Measurements from ENCODE around the gene KCNQ1. TPM values are rescaled to one million over a fixed set of nuclear protein-coding genes. Genes with fewer than 3 reads are reported as not detected.

The KCNQ1 gene
- total and polyA plus RNA-seq, 12 donors = 11.0 to 447 (median 320) TPM

DNA sequence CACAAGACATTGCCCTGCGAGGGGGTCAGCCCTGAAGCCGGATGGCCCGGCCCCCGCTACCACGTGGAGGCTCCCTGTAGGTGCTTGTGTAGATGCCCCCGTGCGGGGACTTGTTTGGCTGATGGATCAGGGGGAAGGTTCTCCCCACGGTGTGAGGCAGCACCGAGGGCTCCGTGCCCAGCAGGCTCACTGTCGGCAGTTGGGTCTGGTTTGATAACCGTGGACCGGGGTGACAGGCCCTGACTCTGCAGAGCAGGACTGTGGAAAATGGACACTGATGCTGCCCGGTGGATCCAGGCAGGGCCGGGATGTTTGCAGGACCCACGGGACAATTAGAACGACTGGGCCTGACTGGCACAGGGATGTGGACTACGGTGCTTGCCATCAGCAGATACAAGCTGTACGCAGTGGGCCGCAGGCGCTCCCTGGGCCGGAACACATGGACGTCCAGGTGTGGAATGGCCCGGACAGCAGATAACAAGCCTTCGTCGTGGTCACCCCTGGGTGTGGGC lies 19.0 kb downstream of the KCNQ1 start:
- peaks cover 66 to 77% of the 10 kb centered on the region in 2 donors for H3K4me1 ChIP-seq (replicated peaks in 1 of 2)
- peak in 6 of 7 donors; percentile 69 to 76 (median 70) for DNase-seq
- no peaks in the 10 kb centered on the region for H3K27me3 ChIP-seq
- 42 to 72% (median 48%) methylated on average over 12 to 26 of the region's 26 CpGs for WGBS, 4 donors
- peak overlapping the region; percentile 83 to 99 (median 92) for H3K27ac ChIP-seq
- H3K4me3 ChIP-seq = peak overlapping the region in 1 of 4 donors; percentile 49
- no peaks in the 10 kb centered on the region for H3K9me3 ChIP-seq (replicated peaks in 1 of 3)
- no peak for TF ChIP-seq POLR2A (IDR thresholded peaks at IDR 0.05)
- TF ChIP-seq, protein P1, sequence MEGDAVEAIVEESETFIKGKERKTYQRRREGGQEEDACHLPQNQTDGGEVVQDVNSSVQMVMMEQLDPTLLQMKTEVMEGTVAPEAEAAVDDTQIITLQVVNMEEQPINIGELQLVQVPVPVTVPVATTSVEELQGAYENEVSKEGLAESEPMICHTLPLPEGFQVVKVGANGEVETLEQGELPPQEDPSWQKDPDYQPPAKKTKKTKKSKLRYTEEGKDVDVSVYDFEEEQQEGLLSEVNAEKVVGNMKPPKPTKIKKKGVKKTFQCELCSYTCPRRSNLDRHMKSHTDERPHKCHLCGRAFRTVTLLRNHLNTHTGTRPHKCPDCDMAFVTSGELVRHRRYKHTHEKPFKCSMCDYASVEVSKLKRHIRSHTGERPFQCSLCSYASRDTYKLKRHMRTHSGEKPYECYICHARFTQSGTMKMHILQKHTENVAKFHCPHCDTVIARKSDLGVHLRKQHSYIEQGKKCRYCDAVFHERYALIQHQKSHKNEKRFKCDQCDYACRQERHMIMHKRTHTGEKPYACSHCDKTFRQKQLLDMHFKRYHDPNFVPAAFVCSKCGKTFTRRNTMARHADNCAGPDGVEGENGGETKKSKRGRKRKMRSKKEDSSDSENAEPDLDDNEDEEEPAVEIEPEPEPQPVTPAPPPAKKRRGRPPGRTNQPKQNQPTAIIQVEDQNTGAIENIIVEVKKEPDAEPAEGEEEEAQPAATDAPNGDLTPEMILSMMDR (IDR thresholded peaks at IDR 0.05) = no peak
- H3K36me3 ChIP-seq (replicated peaks in 1 of 2) = no peaks in the 10 kb centered on the region
- intact Hi-C loops (cut with DNase I) = no loop called here

DNA sequence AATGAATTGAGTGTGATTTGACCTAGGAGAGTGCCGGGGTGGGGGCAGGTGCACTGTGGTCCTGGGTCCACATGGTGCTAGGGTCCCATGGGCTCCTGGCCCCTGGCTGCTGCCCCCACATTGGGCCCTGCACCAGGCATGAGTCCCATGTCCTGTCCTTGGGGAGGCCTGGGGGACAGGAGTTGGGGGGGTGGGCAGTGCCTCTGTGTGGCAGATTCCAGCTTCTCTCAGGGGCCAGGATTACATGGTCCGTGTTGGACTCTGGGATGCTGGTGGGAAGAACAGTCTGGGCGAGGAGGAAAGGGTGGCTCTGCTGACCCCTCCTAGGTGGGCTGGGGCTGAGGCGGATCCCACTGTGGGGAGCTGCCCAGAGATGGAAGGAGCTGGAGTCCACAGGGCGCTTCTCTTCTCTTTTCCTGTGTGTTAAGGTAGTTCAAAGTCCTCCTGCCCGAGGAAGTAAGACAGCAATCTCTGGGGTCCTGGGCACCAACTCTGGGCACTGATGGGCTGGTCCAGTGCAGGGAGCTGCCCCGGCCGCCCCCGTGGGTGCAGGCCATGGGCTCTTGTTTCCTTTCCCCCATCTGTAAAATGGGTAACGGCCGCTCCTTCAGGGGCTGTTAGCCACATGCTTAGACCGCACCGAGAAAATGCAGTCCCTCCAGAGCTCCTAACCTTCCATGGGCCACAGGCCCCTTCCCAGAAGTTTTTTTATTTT lies 19.8 kb downstream of the KCNQ1 start:
- Histone ChIP-seq H3K4me3 (peak overlapping the region in 1 of 4 donors; percentile 49), H3K27ac (peak overlapping the region; percentile 3 to 99 (median 90)), H3K27me3 (no peaks in the 10 kb centered on the region), H3K9me3 (replicated peaks in 1 of 3) (no peaks in the 10 kb centered on the region), H3K36me3 (replicated peaks in 1 of 2) (no peaks in the 10 kb centered on the region), H3K4me1 (replicated peaks in 1 of 2) (peaks cover 58 to 70% of the 10 kb centered on the region in 2 donors)
- intact Hi-C loops (cut with DNase I) = no loop called here
- TF ChIP-seq, protein P1 (IDR thresholded peaks at IDR 0.05) = no peak
- no peak for TF ChIP-seq POLR2A (IDR thresholded peaks at IDR 0.05)
- DNase-seq = peak in 5 of 7 donors; percentile 9 to 46 (median 19)
- WGBS, 4 donors = 62 to 78% (median 69%) methylated on average over 13 of the region's 13 CpGs

DNA sequence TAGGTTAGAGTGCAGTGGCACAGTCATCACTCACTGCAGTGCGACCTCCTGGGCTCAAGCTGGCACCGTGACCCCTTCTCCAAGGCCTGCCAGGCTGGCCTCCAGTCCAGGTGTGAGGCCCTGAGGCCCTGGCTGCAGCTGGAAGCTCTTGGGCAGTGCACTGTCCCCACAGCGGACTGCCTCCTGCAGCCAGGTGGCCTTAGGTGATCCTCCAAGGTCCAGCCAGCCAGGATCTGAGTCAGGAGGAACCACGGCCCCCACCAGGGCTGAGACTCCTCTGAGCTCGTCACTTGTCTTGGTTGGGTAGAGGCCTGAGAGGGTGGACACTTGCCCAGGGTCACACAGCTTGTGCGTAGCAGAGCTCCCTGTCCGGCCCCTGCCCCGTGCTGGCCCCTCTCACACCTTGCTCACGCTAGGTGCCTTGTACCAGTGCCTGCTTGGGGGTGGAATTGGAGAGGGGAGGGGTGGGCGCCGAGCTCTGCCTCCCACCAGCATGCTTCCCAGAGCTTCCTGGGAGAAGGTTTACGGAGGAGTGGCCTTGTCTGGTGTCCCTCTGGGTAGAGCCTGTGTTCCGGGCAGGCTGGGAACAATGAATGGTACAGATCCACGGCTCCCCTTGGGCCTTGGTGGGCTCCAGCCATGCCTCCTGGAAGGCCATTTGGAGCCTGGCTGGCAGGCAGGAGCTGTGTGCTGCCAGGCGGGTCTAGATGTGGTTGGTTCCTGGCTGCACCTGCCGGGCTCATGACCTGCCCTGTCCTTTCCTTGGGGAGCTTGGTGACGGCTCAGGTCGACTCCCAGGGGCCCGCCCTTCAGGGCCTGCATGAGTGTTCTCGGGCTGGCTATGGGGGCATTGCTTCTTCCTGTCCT lies 20.6 kb downstream of the KCNQ1 start:
- peak overlapping the region in 1 of 4 donors; percentile 49 for H3K4me3 ChIP-seq
- no peaks in the 10 kb centered on the region for H3K9me3 ChIP-seq (replicated peaks in 1 of 3)
- 41 to 52% (median 47%) methylated on average over 6 to 20 of the region's 20 CpGs for WGBS, 4 donors
- peak overlapping the region; percentile 57 to 99 (median 90) for H3K27ac ChIP-seq
- DNase-seq = peak; percentile 66 to 89 (median 86)
- intact Hi-C loops (cut with DNase I) = no loop called here
- no peaks in the 10 kb centered on the region for H3K27me3 ChIP-seq
- H3K36me3 ChIP-seq (replicated peaks in 1 of 2) = no peaks in the 10 kb centered on the region
- TF ChIP-seq, protein P1 (IDR thresholded peaks at IDR 0.05) = no peak
- peak in 1 of 2 donors; percentile 52 for TF ChIP-seq POLR2A (IDR thresholded peaks at IDR 0.05)
- H3K4me1 ChIP-seq (replicated peaks in 1 of 2) = peaks cover 50 to 62% of the 10 kb centered on the region in 2 donors

Measured in adrenal gland (tissue), 12 donors.